Thoracic aorta (tissue), 2 donors: ENCODE results near the gene PCBP3. TPM values are rescaled to one million over a fixed set of nuclear protein-coding genes. Genes with fewer than 3 reads are reported as not detected.
A peak's percentile ranks its signal among the peaks of the same experiment; 100 is the strongest.

Source experiments
- ATAC-seq: fragments of 150-250 bp; one replicate; pipeline ENCODE4 v1.8.0; 2017; ENCODE audit warnings: low read depth; ENCODE audit not compliant: insufficient number of reproducible peaks, low FRiP score
- DNase-seq: peaks from one replicate; pipeline ENCODE4 v3.0.0-alpha.2; 2020; ENCODE audit warnings: low spot score
- H3K27ac ChIP-seq, 2 donors: fragments of 200-600 bp; sonication (generic); 1 replicate in 1 of 2; 2 replicates in 1 of 2; pipeline ENCODE4 v1.5.1; 2016; ENCODE audit warnings: mild to moderate bottlenecking in 2 of 2, moderate library complexity in 2 of 2
- H3K27me3 ChIP-seq: fragments of 200-600 bp; sonication (generic); replicated peaks from 2 replicates; pipeline ENCODE4 v1.6.0; 2016; ENCODE audit warnings: mild to moderate bottlenecking; ENCODE audit not compliant: insufficient read depth
- H3K36me3 ChIP-seq: fragments of 200-600 bp; sonication (generic); one replicate; pipeline ENCODE4 v1.5.1; 2016
- H3K4me1 ChIP-seq, 2 donors: fragments of 200-600 bp; sonication (generic); 1 replicate in 1 of 2; 2 replicates in 1 of 2; pipeline versions ENCODE4 v1.5.1 to v1.6.0; 2016; ENCODE audit warnings: low read depth in 2 of 2, mild to moderate bottlenecking in 1 of 2; ENCODE audit not compliant: control insufficient read depth in 1 of 2
- H3K4me3 ChIP-seq: fragments of 200-600 bp; sonication (generic); 2 replicates; pipeline ENCODE4 v1.5.1; 2016; ENCODE audit warnings: mild to moderate bottlenecking
- H3K9me3 ChIP-seq: fragments of 200-600 bp; sonication (generic); 2 replicates; pipeline ENCODE4 v1.5.1; 2016
- CTCF ChIP-seq: fragments of 200-600 bp; sonication (generic); IDR thresholded peaks from one replicate; pipeline ENCODE4 v1.5.1; 2019; ENCODE audit warnings: antibody characterized with exemption
- total RNA-seq, 2 donors: library from RNA; depleted of rRNA; stranded (reverse); fragments of >200 nt; gene quantifications; one replicate each; pipeline versions ENCODE4 v1.1.0 to v1.2.3, GENCODE V29; 2016

The PCBP3 gene
- total RNA-seq, 2 donors from 2014 or later: 4.5 to 28.4 TPM

- Histone ChIP-seq H3K27me3 (no peaks in the 10 kb centered on the region), H3K4me3 (no peak overlapping the region), H3K9me3 (no peaks in the 10 kb centered on the region), H3K27ac (no peak overlapping the region), H3K36me3 (no peaks in the 10 kb centered on the region), H3K4me1 (peaks cover 7 to 33% of the 10 kb centered on the region in 2 donors)
- ATAC-seq: no peak
- DNase-seq: no peak
- no peak for TF ChIP-seq CTCF
These were observed 3.3 kb upstream of the PCBP3 start for GRCh38 chr21:45640001-45640887.

- no peak overlapping the region for H3K27ac ChIP-seq
- no peaks in the 10 kb centered on the region for H3K9me3 ChIP-seq
- no peaks in the 10 kb centered on the region for H3K36me3 ChIP-seq
- peaks cover 7 to 33% of the 10 kb centered on the region in 2 donors for H3K4me1 ChIP-seq
- TF ChIP-seq CTCF: no peak
- ATAC-seq (no peak), DNase-seq (no peak)
- no peaks in the 10 kb centered on the region for H3K27me3 ChIP-seq
- H3K4me3 ChIP-seq: no peak overlapping the region
These were observed 2.5 kb upstream of the PCBP3 start for GRCh38 chr21:45640888-45641479.

DNA sequence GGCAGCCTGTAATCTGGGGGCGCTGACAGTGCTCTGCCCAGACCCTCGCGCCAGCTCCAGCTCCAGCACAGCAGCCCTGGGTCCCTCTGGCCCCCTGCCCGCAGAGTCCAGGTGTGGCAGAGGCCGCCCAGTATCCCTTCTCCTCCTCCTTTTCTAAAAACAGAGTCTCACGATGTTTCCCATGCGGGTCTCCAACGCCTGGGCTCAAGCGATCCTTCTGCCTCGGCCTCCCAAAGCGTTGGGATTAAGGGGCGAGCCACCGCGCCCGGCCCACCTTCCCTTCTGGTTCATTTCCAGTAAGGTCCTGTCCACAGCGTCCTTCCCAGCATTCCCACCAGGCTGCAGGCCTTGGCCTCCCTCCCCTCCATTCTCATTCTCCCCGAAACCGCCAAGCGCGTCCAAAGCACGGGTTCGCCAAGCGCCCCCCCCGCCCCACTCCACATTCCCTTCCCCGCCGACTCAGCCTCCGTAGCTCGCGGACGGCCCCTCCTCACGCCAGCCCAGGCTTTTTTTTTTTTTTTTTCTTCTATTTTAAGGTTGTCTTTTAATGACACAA lies 2.0 kb upstream of the PCBP3 start:
- Histone ChIP-seq H3K36me3 (no peaks in the 10 kb centered on the region), H3K9me3 (no peaks in the 10 kb centered on the region), H3K4me1 (peaks cover 7 to 33% of the 10 kb centered on the region in 2 donors), H3K27ac (no peak overlapping the region), H3K4me3 (no peak overlapping the region), H3K27me3 (no peaks in the 10 kb centered on the region)
- DNase-seq (no peak), ATAC-seq (no peak)
- no peak for TF ChIP-seq CTCF

- Histone ChIP-seq H3K4me1 (peaks cover 7 to 33% of the 10 kb centered on the region in 2 donors), H3K4me3 (peak overlapping the region; percentile 64), H3K9me3 (no peaks in the 10 kb centered on the region), H3K27ac (peak overlapping the region; percentile 21 to 43), H3K27me3 (no peaks in the 10 kb centered on the region), H3K36me3 (no peaks in the 10 kb centered on the region)
- no peak for TF ChIP-seq CTCF
- DNase-seq (no peak), ATAC-seq (no peak)
These were observed 1.3 kb upstream of the PCBP3 start for GRCh38 chr21:45642122-45642813.
